HepG2 (cell line): ENCODE results near the gene H1-8.

ENCODE experiments used
- FOSL1 ChIP-seq: sonication (generic); formaldehyde crosslinking; IDR thresholded peaks from 2 replicates; pipeline ENCODE4 v1.9.0; 2021; ENCODE audit warnings: missing genetic modification reagents, borderline replicate concordance
- KDM2A ChIP-seq: sonication (generic); formaldehyde crosslinking; IDR thresholded peaks from 2 replicates; pipeline ENCODE4 v1.4.0; 2020; ENCODE audit warnings: low read depth, missing genetic modification reagents, borderline replicate concordance
- NFRKB ChIP-seq: fragments of 450-650 bp; IDR thresholded peaks from 2 replicates; pipeline ENCODE4 v1.6.1; 2017
- POLR2AphosphoS5 ChIP-seq: IDR thresholded peaks from 2 replicates; pipeline ENCODE4 v1.6.1; 2012; ENCODE audit warnings: low read depth, low read length
- REST ChIP-seq, 2 experiments: IDR thresholded peaks; 2 replicates each; pipeline ENCODE4 v1.6.1; 2011 to 2012; ENCODE audit warnings: low read length in 2 of 2, borderline replicate concordance in 1 of 2, low read depth in 1 of 2, mild to moderate bottlenecking in 1 of 2, moderate library complexity in 1 of 2
- RXRA ChIP-seq: sonication (generic); formaldehyde crosslinking; IDR thresholded peaks from 2 replicates; pipeline ENCODE4 v1.5.1; 2020; ENCODE audit warnings: missing genetic modification reagents
- SRSF9 ChIP-seq: fragments of 200-400 bp; formaldehyde crosslinking; IDR thresholded peaks from 2 replicates; pipeline ENCODE4 v1.6.1; 2018; ENCODE audit warnings: borderline replicate concordance, mild to moderate bottlenecking, low read depth, low read length; ENCODE audit not compliant: insufficient read depth, poor library complexity, severe bottlenecking
- ZMYM2 ChIP-seq: sonication (generic); formaldehyde crosslinking; IDR thresholded peaks from 2 replicates; pipeline ENCODE4 v1.8.0; 2022; ENCODE audit warnings: mild to moderate bottlenecking, missing genetic modification reagents
- TF ChIP-seq, protein P1 (sequence below): IDR thresholded peaks from 2 replicates; pipeline ENCODE4 v1.6.1; 2018; ENCODE audit warnings: missing genetic modification reagents, mild to moderate bottlenecking, missing compliant biosample characterization

DNA sequence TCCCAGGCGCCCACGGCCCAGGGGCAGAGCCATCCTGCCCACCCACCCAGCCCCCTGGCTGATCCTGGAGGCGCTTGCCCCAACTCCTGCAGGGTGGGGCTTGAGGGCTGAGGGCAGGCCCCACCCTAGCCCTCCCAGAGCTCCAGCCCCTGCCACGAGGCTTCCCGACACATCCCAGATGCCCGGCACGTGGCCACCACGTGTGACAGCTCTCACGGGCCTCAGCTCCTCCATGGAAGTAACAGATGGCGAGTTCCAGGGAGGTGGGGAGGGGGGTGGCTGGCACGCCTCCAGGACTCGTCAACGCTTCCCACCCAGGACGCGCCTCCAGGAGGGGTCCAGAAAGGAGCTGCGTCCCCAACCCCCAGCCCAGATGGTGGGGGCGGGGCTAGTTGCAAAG, 34.4 kb downstream of the H1-8 start:
- TF ChIP-seq POLR2AphosphoS5: no peak
- no peak for TF ChIP-seq SRSF9
- no peak for TF ChIP-seq REST (IDR thresholded peaks at IDR 0.05; ENCODE audit: borderline replicate concordance in 1 of 2, low read depth in 1 of 2, low read length in 2 of 2)
- no peak for TF ChIP-seq FOSL1 (CRISPR knock-in tag)
- no peak for TF ChIP-seq ZMYM2
- TF ChIP-seq, protein P1, sequence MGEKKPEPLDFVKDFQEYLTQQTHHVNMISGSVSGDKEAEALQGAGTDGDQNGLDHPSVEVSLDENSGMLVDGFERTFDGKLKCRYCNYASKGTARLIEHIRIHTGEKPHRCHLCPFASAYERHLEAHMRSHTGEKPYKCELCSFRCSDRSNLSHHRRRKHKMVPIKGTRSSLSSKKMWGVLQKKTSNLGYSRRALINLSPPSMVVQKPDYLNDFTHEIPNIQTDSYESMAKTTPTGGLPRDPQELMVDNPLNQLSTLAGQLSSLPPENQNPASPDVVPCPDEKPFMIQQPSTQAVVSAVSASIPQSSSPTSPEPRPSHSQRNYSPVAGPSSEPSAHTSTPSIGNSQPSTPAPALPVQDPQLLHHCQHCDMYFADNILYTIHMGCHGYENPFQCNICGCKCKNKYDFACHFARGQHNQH (CRISPR knock-in tag): no peak
- no peak for TF ChIP-seq NFRKB
- TF ChIP-seq KDM2A: no peak
- TF ChIP-seq RXRA: no peak
